ENCODE measurements around the gene TPSB2. TPM values are rescaled to one million over a fixed set of nuclear protein-coding genes. Genes with fewer than 3 reads are reported as not detected.
"Not testable (repeated sequence)": the region's sequence is repeated elsewhere in the genome, so short reads cannot be mapped to it uniquely, and the experiment has no call there.

The TPSB2 gene
- total RNA-seq, 6 experiments from 2014 or later, result 0.24 to 1.6 (median 0.83) TPM; not detected in 2

GRCh38 chr16:1193143-1193824 lies 36.7 kb downstream of the TPSB2 start:
- peak; percentile 31 to 79 (median 56) for ATAC-seq
- intact Hi-C loops (cut with DNase I), result no loop called here
- H3K4me1 ChIP-seq, result peaks cover 0 to 27% (median 0%) of the 10 kb centered on the region in 4 donors
- WGBS (ENCODE audit: insufficient coverage, low coverage, low lambda C conversion rate, missing lambda C conversion rate), result 45% methylated on average over 4 of the region's 30 CpGs
- peak overlapping the region in 1 of 3 donors; percentile 71 for H3K27ac ChIP-seq
- peak in 1 of 3 donors; percentile 61 for DNase-seq
- no peaks in the 10 kb centered on the region for H3K27me3 ChIP-seq
- TF ChIP-seq POLR2A (IDR thresholded peaks at IDR 0.05) (no peak), CTCF (IDR thresholded peaks at IDR 0.05) (no peak)
- no peak overlapping the region for H3K4me3 ChIP-seq
- no peaks in the 10 kb centered on the region for H3K9me3 ChIP-seq
- H3K36me3 ChIP-seq, result no peaks in the 10 kb centered on the region

- TF ChIP-seq POLR2A (IDR thresholded peaks at IDR 0.05) (no peak), CTCF (IDR thresholded peaks at IDR 0.05) (no peak)
- H3K27ac ChIP-seq, result peak overlapping the region in 1 of 3 donors; percentile 71
- H3K27me3 ChIP-seq, result no peaks in the 10 kb centered on the region
- H3K36me3 ChIP-seq, result no peaks in the 10 kb centered on the region
- intact Hi-C loops (cut with DNase I), result no loop called here
- DNase-seq, result no peak
- 40% methylated on average over 1 of the region's 9 CpGs for WGBS (ENCODE audit: insufficient coverage, low coverage, low lambda C conversion rate, missing lambda C conversion rate)
- no peaks in the 10 kb centered on the region for H3K9me3 ChIP-seq
- peak in 2 of 4 donors; percentile 38 to 58 for ATAC-seq
- no peak overlapping the region for H3K4me3 ChIP-seq
- H3K4me1 ChIP-seq, result peaks cover 0 to 27% (median 0%) of the 10 kb centered on the region in 4 donors
Observed at GRCh38 chr16:1192384-1193073, 37.5 kb downstream of the TPSB2 start.

- H3K27me3 ChIP-seq; H3K36me3 ChIP-seq; DNase-seq; ATAC-seq; intact Hi-C loops (cut with DNase I); H3K4me3 ChIP-seq; H3K27ac ChIP-seq; H3K9me3 ChIP-seq: not testable (repeated sequence)
- 61% methylated on average over 2 of the region's 11 CpGs for WGBS (ENCODE audit: insufficient coverage, low coverage, low lambda C conversion rate, missing lambda C conversion rate)
- H3K4me1 ChIP-seq, result peaks cover 0 to 27% (median 0%) of the 10 kb centered on the region in 4 donors
Observed at GRCh38 chr16:1190789-1191188, 39.2 kb downstream of the TPSB2 start.

- intact Hi-C loops (cut with DNase I), result no loop called here
- no peak for ATAC-seq
- no peaks in the 10 kb centered on the region for H3K36me3 ChIP-seq
- no peaks in the 10 kb centered on the region for H3K9me3 ChIP-seq
- H3K27ac ChIP-seq, result no peak overlapping the region
- no peaks in the 10 kb centered on the region for H3K27me3 ChIP-seq
- no peak overlapping the region for H3K4me3 ChIP-seq
- TF ChIP-seq POLR2A (IDR thresholded peaks at IDR 0.05), result no peak
- TF ChIP-seq CTCF (IDR thresholded peaks at IDR 0.05), result no peak
- WGBS (ENCODE audit: insufficient coverage, low coverage, low lambda C conversion rate, missing lambda C conversion rate), result 69% methylated on average over 5 of the region's 7 CpGs
- no peak for DNase-seq
- H3K4me1 ChIP-seq, result peaks cover 0 to 34% (median 0%) of the 10 kb centered on the region in 4 donors
Observed at GRCh38 chr16:1189455-1189854, 40.5 kb downstream of the TPSB2 start.

Data from right lobe of liver (tissue), 6 donors.